Muscle of back (tissue), 11 donors: ENCODE results near the gene CST3. TPM values are rescaled to one million over a fixed set of nuclear protein-coding genes. Genes with fewer than 3 reads are reported as not detected.
A peak's percentile ranks its signal among the peaks of the same experiment; 100 is the strongest.
"Not testable (repeated sequence)": the region's sequence is repeated elsewhere in the genome, so short reads cannot be mapped to it uniquely, and the experiment has no call there.

ENCODE experiments used
- DNase-seq, 3 donors: peaks; one replicate each; pipeline versions ENCODE4 v3.0.0 to v3.0.0-alpha.2; 2013
- polyA plus RNA-seq, 10 donors: library from polyadenylated mRNA; unstranded; fragments of 120-200 nt; gene quantifications; one replicate each; pipeline ENCODE4 v1.2.1, GENCODE V29; 2013; ENCODE audit not compliant: insufficient read length in 10 of 10

Gene CST3
- polyA plus RNA-seq, 10 donors: 80.6 to 155 (median 110) TPM

DNA sequence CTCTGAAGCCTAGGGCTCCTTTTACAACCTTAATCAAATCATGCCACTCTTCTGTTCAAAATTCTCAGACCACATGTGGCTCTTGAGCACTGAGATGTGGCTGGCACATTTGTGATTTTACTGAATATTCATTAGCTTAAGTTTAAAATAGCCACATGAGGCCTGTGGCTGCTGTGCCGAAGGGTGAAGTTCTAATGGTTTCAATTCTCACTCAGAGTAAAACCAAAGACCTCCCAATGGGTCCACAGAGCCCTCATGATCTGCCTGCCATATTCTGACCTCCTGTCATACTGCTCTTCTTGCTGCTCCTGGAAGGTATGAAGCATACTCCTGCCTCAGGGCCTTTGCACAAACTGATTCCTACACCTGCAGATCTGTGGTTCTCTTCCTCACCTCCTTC is 7.8 kb upstream of the CST3 start:
- DNase-seq: no peak

GRCh38 chr20:23644164-23644563 is 6.4 kb upstream of the CST3 start:
- DNase-seq: no peak

- DNase-seq: no peak
Observed at GRCh38 chr20:23643659-23644058, 5.9 kb upstream of the CST3 start.

DNA sequence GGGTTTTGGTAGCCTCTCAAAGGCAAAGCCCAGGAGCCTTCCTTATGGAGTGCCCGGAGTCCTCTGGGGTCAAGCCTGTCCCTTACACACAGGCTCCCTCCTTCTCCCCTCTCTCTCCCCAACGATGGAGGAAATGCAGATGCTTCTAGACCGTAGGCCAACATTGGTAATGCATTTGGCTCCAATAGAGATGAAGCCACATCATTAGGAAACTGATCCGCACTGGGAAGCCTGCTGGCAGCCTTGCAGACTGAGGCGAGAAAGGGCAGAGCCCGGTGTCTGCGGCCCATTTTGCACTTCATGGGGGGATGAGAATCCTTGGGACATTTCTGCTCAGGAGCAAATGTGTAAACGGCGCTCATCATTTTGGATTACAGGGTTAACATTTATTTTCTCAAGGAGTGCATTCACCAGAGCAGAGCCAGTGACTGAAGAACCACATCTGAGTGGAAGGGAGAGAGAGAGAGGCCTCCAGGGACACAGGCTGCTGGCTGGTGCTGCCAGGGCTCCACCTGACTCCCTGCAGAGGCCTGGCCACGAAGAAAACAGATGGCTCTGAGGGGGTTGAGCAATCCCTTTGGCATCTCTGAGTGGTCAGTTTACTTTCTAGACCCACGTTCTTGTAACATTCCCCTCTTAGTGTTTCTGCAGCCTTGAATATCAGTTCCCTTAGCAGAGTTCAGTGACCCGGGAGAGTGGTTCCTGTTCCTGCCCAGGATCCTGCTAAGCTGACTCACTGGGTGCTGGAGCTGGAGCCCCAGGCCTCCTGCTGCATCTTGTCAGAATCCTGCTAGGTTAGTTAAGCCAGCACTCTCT is 4.4 kb upstream of the CST3 start:
- no peak for DNase-seq

DNA sequence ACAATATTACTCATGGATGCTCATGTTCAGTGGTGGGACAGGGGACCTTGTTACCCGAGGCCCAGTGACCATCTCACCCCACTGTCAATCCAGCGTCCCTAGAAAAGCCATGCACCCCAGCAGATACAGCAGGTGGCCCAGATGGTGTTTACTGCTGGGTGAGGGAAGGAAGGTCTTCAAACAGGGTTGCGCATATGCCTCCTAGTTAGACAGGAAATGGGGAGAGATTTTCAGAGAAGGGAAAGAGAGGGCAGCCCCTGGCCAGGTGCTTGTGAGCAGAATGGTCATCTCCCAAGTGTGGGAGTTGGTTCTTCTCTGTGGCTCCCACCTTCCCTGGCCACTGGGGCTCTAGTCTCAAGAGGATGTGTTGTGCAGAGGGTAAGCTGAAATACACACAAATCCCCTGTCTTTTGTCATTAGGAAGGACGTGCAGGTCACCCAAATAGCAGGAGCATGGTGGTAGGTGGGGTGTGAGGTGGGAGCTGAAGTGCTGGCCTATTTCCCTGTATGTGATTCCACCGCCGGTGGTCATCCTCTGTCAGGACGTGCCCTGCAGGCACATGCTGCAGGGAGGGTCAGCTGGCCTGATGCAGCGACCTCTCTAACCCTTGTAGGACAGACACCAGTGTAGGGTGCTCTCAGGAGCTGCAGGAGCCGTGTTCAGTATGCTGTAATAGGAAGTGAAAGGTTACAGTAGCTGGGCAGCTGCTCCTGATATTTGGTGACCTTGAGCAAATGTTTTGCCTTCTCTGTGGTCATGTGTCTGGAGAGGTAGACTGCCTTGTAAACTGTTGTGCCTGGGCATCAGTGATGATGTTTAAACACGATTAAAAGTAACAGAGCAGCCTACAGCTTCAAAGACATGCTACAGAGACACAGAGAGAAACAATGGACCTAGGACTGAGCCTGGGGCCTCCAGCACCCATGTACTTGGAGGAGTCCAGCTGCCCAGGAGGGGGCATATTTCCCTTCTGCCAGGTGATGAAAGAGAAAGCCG is 3.2 kb upstream of the CST3 start:
- DNase-seq: no peak

DNA sequence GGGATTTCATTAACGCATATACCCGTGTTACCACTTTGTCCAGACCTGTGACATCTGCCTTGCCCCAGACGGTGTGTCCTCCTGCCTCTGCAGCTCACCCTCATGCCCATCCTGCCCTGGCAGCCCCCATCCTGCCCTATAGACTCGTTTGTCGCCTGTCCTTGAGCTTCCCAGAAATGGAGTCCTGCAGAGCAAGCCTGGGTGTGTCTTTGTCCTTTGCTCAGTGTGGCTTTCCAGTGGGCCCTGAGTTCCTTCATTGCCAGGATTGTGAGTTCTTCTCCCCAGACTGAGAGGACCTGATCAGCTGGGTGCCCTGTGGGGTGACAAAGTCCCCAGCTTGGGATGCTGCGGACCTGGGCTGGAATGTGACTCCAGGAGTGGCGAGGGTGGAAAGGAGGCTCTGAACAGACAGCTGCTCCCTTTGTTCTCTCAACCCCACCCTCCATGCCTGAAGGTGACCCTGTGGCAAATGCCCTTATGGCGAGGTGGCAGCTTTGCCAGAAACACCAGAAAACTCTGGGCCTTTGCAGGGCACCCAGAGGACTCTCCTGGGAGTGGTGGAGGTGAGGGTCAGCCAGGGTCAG is 2.4 kb upstream of the CST3 start:
- no peak for DNase-seq

DNA sequence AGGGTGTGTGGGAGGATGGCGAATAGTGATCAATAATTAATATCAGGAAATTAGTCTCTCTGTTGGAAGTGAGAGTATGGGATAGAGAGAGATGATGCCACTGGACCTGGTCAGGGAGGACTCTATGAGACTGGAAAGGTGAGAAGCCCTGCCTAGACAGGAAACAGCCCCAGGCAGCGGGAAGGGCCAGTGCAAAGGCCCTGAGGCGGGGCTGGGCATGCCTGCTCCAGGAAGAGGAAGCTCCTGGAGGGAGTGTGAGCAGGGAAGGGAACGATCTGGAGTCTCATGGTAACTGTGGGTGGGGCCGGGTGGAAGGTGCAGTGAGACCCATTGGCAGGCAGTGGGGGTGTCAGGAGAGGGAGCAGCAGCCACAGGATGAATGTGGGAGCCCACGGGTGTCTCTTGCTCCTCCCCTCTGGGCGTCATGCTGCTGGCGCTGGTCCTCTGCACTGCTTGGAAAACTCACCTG is 1.8 kb upstream of the CST3 start:
- no peak for DNase-seq

GRCh38 chr20:23638309-23638708 is 554 bp upstream of the CST3 start:
- no peak for DNase-seq

- DNase-seq: no peak
Observed at GRCh38 chr20:23636908-23637281, 860 bp downstream of the CST3 start.

DNA sequence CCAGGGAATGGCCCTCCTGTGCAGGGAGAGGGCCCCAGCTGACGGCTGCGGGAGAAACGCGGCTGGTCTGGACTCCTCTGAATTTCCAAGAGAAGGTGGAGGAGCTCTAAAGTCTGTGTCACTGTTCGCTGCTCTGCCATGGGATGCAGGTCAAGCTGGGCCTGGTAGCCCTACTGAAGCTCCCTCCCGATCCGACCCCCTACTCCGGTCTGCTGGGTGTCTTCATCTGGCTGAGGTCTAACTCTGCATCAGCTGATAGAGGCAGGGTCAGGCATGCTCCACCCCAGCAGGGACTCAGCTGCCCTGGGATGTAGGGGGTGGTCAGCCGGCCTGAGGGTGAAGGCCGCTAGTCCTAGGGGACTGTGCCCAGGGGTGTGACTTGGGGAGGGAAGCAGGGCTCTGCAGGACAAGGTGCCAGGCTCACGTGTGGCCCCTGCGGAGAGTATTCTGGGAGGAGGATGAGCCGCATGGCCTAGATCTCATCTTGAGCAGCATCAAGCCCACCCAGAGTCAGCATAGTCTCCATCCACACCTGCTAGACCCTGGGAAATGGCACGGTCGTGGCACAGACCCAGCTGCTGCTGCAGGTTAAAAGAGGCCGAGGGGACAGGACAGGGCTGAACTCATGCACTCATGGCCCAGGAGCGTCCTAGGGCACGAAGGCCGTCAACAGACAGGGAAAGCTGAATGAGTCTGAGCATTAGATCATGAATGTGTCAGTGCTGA is 1.4 kb downstream of the CST3 start:
- no peak for DNase-seq

GRCh38 chr20:23635768-23636090 is 2.0 kb downstream of the CST3 start:
- DNase-seq: not testable (repeated sequence)

DNA sequence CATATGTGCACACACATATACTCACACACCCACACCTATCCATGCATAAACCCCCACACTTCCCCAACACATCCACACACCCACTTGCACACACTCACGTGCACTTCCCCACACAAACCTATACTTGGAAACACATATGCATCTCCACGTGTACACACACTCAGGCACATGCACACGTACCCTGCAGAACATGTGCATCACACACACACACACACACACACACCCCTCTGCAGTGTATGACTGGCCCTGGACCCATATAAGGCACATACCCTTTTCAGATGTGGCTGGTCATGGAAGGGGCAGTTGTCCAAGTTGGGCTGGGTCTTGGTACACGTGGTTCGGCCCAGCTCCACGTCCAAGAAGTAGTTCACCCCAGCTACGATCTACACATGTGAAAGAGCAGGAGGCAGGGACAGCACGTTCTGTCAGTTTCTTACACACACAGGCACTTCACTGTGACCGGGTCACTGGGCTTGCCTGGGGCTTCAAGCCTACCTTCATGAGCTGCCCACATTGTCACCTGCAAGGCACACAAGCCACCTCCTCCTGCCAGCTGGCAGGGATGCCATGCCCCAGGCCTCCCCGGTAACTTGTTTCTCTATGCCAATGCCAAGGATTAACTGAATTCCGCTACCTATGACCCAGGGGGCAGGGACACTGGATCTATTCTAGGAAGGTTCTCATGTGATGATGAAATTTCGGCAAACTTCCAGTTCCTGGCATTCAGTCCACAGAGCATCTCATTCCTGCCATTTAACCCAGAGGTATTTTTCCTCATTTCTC is 2.6 kb downstream of the CST3 start:
- DNase-seq: no peak

DNA sequence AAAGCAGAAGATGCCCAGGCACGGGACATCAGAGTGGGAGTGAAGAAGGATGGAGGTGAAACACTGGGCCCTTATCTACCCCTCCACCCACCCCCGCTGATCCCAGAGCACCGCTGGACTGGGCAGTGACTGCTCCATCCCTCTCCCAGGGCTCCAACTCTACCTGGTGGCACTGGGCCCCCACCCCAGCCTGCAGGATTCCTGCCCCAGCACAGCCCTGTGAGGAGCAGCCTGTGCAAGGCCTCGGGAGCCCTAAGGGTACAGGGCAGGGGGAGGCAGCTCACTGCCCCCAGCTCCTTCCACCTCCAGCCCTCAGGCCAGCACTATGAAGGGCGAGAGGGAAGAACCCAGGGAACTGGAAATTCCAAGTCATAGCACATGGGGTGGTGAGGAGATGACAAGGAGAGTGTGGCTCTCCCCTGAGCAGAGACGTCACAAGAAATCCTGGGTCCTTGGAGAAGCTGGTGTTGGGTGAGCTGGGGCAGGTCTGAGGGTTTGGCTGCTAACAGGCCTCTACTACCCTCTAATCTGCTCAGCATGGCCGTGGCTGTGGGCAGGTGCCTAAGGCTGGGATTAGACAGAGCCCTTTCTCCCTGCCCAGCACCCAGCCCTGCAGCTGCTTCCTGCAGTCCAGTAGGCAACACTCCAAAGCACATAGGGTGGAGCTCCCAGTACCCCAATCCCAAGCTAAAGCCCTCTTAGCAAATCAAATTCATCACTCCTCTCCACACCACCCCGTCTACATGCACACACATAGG is 3.5 kb downstream of the CST3 start:
- no peak for DNase-seq

DNA sequence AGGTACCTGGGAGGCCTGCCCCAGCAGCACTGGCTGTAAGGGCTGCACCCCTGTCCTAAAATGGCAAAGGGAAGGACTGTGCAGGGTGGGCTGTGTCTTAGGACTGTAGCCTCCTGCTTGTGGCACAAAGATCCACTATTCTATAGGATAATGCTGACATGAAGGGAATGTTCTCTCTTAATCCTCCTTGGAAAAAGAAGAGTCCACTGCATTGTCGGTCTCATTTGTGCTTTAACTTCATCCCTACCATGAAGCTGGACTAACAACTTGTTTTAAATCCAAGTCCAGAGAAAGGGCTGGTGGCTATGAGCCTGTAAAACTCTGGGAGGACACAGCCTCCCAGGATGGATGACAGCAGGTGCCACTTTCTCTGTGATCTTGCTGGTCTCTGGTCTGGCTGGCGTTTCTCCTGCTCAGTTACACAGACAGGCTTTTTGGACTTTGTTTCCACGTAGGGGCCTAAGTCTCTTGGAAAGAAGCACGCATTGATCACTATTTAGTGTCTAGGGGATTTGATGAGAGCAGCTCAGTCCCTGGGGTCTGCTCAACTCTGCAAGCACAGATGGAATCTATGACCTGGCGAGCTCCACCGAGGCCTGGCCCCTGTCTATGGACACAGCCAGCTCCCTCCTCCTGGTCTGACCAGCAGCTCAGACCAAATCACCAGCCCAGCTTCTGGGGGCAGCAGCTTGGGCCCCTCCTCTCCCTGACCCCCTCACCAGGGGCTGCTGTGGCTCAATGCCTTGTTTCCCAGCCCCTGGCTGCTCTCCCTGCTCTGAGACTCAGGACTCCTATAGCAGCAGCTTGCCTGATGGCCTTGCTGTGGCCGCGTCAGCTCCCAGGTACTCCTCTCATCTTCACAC is 4.8 kb downstream of the CST3 start:
- DNase-seq: peak in 1 of 3 donors; percentile 30

- no peak for DNase-seq
Observed at GRCh38 chr20:23631981-23632710, 5.6 kb downstream of the CST3 start.

DNA sequence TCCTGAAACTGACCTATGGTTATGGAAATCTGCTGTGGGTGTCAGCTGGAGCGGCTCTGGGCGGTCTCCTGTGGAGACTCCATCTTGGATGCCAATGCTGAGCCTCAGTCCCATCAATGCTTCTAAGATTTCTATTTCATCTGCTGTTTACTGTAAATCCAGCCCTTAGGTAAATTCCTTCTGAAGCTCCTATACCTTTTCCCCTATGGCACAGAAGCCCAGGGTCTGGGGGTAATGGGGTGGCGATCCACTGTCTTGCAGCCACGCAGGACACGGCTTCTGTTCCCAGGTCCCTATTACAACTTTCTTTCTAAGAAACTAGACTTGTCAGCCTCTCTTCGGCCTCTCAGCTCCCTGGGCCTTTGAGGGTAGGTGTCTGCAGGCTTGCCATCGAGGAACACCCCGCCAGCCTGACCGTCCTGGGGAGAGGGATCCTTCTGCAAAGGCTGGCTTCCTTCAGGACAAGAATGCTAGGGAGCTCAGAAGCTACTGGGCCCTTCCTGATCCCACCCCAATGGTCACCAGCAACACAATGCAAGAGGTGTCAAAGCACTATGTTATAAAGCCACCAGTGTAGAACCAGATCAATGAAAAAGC is 6.4 kb downstream of the CST3 start:
- DNase-seq: no peak

GRCh38 chr20:23630392-23630849 is 7.3 kb downstream of the CST3 start:
- DNase-seq: no peak
